ENCODE data around the gene CHAC1.

The CHAC1 gene

DNA sequence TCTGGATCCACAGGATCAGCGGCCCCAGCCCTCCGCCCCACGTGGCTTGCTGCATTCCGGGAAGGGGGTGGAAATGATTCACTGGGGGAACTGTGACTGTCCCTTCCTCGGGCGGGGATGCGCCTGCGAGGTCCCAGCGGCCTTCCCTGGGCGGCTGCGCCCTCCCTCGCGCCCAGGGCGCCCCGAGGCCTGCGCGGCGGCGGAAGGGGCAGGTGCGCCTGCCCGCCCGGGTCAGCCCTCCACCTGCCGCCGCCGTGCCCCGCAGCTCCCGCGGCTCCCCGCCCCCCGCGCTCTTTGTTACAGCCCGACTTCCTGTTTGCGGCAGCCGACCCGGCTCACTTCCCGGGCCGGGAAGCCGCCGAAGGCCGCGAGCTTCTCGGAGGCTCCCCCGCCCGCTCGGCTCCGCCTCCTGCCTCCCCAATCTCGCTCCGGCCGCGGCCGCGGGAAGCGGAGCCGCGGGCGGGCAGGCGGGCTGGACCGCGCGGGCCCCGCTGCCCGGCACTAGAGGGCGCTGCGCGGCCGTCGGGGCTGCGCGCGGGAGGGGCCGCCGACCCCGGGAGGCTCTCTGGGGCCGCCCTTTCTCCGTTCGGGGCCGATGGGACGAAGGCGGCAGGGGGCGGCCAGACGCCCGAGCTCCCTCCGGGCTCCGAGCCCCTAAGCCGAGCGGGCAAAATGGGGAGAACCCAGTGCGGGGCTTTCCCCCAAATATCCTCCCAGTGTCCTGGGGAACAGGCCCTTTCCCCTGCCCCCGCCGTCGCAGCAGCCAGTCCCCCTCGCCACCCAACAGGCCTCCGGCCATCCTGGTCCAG lies 11.5 kb upstream of the CHAC1 start:
- TF ChIP-seq, protein P1, sequence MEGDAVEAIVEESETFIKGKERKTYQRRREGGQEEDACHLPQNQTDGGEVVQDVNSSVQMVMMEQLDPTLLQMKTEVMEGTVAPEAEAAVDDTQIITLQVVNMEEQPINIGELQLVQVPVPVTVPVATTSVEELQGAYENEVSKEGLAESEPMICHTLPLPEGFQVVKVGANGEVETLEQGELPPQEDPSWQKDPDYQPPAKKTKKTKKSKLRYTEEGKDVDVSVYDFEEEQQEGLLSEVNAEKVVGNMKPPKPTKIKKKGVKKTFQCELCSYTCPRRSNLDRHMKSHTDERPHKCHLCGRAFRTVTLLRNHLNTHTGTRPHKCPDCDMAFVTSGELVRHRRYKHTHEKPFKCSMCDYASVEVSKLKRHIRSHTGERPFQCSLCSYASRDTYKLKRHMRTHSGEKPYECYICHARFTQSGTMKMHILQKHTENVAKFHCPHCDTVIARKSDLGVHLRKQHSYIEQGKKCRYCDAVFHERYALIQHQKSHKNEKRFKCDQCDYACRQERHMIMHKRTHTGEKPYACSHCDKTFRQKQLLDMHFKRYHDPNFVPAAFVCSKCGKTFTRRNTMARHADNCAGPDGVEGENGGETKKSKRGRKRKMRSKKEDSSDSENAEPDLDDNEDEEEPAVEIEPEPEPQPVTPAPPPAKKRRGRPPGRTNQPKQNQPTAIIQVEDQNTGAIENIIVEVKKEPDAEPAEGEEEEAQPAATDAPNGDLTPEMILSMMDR (IDR thresholded peaks at IDR 0.05; ENCODE audit: control extremely low read depth, extremely low read depth, low read depth, missing control alignments) = peak; percentile 93
- ChIA-PET POLR2A (interaction anchor here (0.9 to 1.0 kb wide), 2 partner anchors 11 to 18 kb away, joined by 3 to 4 read pairs; partner anchors contain the start of gene CHAC1), CTCF (interaction anchor here (0.8 to 5.4 kb wide), 52 partner anchors 11 to 480 kb away, joined by 3 to 167 read pairs (median 5); partner anchors contain the start of genes CHAC1, CHP1, DLL4 and EXD1)
- peak; percentile 91 for DNase-seq (ENCODE audit: extremely low spot score)

DNA sequence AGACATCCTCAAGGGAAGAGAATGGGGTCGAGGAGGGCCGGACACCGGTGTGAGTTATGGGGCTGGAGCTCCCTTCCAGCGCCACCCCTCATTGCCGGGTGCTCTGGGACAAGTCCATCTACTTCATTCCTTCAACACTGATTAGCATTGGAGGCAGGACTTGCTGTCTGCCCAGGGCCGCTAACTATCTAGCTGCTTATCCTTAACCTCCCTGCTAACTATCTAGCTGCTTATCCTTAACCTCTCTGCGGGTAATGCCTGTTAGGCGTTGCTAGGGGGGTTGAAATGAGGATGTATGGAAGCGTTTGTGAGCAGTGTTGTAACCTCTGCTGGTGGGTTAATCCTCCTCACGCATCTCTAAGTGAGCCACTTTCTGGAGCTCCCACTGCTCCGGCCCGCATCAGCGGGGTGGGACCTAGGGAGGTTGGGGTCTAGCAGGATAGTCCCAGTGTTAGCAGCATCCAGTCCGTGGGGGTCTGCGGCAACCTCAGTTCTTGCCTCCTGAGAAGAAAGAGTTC lies 10.9 kb upstream of the CHAC1 start:
- ChIA-PET CTCF (interaction anchor here (0.7 to 5.4 kb wide), 38 partner anchors 10 to 479 kb away, joined by 3 to 167 read pairs (median 6); partner anchors contain the start of genes CHAC1, CHP1, DLL4 and EXD1), POLR2A (interaction anchor here (0.8 to 1.0 kb wide), 2 partner anchors 11 to 19 kb away, joined by 3 to 4 read pairs; partner anchors contain the start of gene CHAC1)
- no peak for DNase-seq (ENCODE audit: extremely low spot score)
- TF ChIP-seq, protein P1 (IDR thresholded peaks at IDR 0.05; ENCODE audit: control extremely low read depth, extremely low read depth, low read depth, missing control alignments) = no peak

DNA sequence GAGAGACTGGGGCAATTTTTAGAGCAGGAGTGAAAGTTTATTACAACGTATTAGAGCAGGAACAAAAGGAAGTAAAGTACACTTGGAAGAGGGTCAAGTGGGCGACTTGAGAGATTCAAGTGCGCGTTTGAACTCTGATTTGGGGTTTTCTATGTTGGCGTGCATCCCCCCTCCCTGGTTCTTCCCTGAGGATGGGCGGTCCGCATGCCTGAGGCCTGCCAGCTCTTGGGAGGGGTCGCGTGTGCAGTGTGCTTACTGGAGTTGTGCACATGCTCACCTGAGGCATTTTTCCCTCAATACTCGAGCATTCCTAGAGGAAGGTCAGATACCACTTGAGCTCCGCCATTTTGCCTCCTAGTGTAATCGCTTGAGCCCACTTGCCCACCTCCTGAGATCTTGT lies 10.4 kb upstream of the CHAC1 start:
- no peak for DNase-seq (ENCODE audit: extremely low spot score)
- CTCF ChIA-PET = interaction anchor here (0.7 to 5.4 kb wide), 28 partner anchors 10 to 479 kb away, joined by 3 to 167 read pairs (median 10); partner anchors contain the start of genes CHAC1, CHP1, DLL4 and EXD1
- TF ChIP-seq, protein P1 (IDR thresholded peaks at IDR 0.05; ENCODE audit: control extremely low read depth, extremely low read depth, low read depth, missing control alignments) = no peak
- POLR2A ChIA-PET = interaction anchor here (0.8 kb wide), 1 partner anchor 10 kb away, joined by 4 read pairs; the partner anchor contains the start of gene CHAC1

DNA sequence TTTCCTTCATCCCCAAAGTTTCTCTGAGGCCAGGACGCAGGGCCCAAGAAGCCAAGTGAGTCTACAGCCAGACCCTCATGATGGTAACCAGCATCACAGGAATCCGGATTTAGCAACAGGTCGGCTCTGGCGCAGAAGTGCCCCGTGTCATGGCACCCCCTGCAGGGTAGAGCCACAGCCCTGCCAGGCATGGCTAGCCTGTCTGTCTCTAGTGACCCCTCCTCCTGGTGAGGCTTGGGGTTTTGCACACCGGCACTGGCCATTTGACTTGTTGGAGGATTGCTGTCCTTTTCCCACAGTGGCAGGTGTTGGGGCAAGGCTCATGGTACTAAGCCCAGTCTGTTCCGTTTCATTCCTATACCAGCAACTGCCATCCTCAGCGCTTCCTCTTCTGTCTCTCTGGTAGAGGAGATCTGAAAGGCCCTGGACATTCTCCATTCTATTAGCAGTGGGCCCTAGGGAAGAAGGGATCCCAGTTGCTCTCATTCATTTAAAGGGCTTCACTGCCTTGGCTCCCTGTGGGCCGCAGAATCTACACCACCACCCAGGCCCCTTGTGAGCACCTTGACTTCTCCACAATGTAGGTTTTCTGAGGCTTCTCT lies 9.4 kb upstream of the CHAC1 start:
- TF ChIP-seq, protein P1 (IDR thresholded peaks at IDR 0.05; ENCODE audit: control extremely low read depth, extremely low read depth, low read depth, missing control alignments) = no peak
- no peak for DNase-seq (ENCODE audit: extremely low spot score)
- ChIA-PET POLR2A (no interaction called here), CTCF (interaction anchor here (1.8 to 5.4 kb wide), 7 partner anchors 9 to 74 kb away, joined by 5 to 167 read pairs (median 53); partner anchors contain the start of genes CHAC1 and DLL4)

DNA sequence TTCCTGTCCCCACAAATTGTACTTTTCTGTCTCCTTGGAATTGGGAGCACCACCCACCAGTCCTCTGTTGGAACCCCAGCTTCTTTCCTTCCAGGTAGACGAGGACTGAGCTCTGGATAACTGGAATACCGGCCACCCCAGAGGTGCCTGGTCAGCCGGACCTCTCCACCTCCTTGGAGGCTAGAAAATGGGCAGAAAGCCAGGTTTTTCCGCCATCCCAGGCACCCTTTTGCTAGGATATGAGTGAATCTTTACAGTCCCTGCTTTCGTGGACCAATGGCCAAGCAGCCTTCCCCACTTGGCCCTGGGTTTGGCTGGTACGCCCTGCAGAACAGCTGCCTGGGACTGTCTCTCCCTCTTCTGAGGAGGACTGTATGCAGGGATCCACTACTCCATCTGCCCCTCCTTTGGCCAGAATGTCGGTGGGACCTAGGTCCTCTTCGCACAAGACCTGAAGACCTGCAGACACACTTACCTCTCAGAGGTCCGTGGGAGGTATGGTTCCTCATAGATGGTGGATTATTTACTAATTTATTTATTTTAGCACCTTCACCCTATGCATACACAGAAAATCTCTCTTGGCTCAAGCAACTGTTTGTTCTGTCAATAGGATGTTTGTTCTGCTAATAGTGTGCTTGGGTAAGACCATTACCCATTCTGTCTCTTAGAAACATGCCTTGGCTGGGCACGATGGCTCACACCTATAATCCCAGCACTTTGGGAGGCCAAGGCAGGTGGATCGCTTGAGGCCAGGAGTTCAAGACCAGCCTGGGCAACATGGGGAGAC lies 8.6 kb upstream of the CHAC1 start:
- no peak for DNase-seq (ENCODE audit: extremely low spot score)
- CTCF ChIA-PET = interaction anchor here (0.9 to 4.8 kb wide), 5 partner anchors 10 to 240 kb away, joined by 3 to 26 read pairs (median 3); partner anchors contain the start of gene DLL4
- POLR2A ChIA-PET = no interaction called here
- TF ChIP-seq, protein P1 (IDR thresholded peaks at IDR 0.05; ENCODE audit: control extremely low read depth, extremely low read depth, low read depth, missing control alignments) = no peak
